ENCODE results near the gene JAGN1. TPM values are rescaled to one million over a fixed set of nuclear protein-coding genes. Genes with fewer than 3 reads are reported as not detected.

Gene JAGN1
- polyA plus RNA-seq, 1 donor (not counting 4 experiments of a cell fraction or from before 2014, with no cell fraction given), result 48.0 TPM

GRCh38 chr3:9881441-9881840 lies 9.0 kb upstream of the JAGN1 start:
- no peaks in the 10 kb centered on the region for H3K9me3 ChIP-seq (ENCODE audit: control insufficient read depth, low read depth, low read length)
- no peaks in the 10 kb centered on the region for H4K20me1 ChIP-seq (ENCODE audit: control insufficient read depth, extremely low read depth, insufficient read depth, low read length)
- H3K4me1 ChIP-seq (ENCODE audit: control insufficient read depth, extremely low read depth, insufficient read depth, low read length), result peaks cover 21% of the 10 kb centered on the region
- H3K36me3 ChIP-seq (ENCODE audit: control insufficient read depth in 2 of 2, extremely low read depth in 1 of 2, insufficient read depth in 2 of 2, low read length in 2 of 2), result no peaks in the 10 kb centered on the region
- no peak overlapping the region for H3K9ac ChIP-seq (ENCODE audit: control insufficient read depth, extremely low read depth, insufficient read depth, low read length)
- DNase-seq (ENCODE audit: low read depth, low spot score) (no peak), FAIRE-seq (no peak)
- H2AFZ ChIP-seq (ENCODE audit: control insufficient read depth, low read length), result no peak overlapping the region
- no peak overlapping the region for H3K4me2 ChIP-seq (ENCODE audit: control insufficient read depth, extremely low read depth, insufficient read depth, low read depth, low read length)
- no peak overlapping the region for H3K4me3 ChIP-seq (ENCODE audit: control insufficient read depth in 2 of 3, extremely low read depth in 1 of 3, insufficient read depth in 2 of 3, low read depth in 1 of 3, low read length in 3 of 3)
- dilution Hi-C loops (cut with MboI; ENCODE audit: extremely low pct_ligation_motif_present, low sequenced_read_pairs), result no loop called here
- TF ChIP-seq, protein P1, sequence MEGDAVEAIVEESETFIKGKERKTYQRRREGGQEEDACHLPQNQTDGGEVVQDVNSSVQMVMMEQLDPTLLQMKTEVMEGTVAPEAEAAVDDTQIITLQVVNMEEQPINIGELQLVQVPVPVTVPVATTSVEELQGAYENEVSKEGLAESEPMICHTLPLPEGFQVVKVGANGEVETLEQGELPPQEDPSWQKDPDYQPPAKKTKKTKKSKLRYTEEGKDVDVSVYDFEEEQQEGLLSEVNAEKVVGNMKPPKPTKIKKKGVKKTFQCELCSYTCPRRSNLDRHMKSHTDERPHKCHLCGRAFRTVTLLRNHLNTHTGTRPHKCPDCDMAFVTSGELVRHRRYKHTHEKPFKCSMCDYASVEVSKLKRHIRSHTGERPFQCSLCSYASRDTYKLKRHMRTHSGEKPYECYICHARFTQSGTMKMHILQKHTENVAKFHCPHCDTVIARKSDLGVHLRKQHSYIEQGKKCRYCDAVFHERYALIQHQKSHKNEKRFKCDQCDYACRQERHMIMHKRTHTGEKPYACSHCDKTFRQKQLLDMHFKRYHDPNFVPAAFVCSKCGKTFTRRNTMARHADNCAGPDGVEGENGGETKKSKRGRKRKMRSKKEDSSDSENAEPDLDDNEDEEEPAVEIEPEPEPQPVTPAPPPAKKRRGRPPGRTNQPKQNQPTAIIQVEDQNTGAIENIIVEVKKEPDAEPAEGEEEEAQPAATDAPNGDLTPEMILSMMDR (optimal IDR thresholded peaks at IDR 0.05 in 1 of 3, IDR thresholded peaks at IDR 0.05 in 1 of 3, conservative IDR thresholded peaks at IDR 0.05 in 1 of 3; ENCODE audit: extremely low read depth in 1 of 3, insufficient read depth in 2 of 3, low read length in 3 of 3), result no peak
- TF ChIP-seq EZH2 (IDR thresholded peaks at IDR 0.05; ENCODE audit: low read length), result no peak
- H3K27ac ChIP-seq (ENCODE audit: control insufficient read depth, insufficient read depth, low read length), result no peak overlapping the region
- H3K27me3 ChIP-seq (ENCODE audit: control insufficient read depth, extremely low read depth, insufficient read depth, low read length), result no peaks in the 10 kb centered on the region
- no peaks in the 10 kb centered on the region for H3K79me2 ChIP-seq (ENCODE audit: control insufficient read depth, insufficient read depth, low read length)
- no peaks in the 10 kb centered on the region for H3K9me1 ChIP-seq (ENCODE audit: control insufficient read depth, extremely low read depth, insufficient read depth, low read length)

DNA sequence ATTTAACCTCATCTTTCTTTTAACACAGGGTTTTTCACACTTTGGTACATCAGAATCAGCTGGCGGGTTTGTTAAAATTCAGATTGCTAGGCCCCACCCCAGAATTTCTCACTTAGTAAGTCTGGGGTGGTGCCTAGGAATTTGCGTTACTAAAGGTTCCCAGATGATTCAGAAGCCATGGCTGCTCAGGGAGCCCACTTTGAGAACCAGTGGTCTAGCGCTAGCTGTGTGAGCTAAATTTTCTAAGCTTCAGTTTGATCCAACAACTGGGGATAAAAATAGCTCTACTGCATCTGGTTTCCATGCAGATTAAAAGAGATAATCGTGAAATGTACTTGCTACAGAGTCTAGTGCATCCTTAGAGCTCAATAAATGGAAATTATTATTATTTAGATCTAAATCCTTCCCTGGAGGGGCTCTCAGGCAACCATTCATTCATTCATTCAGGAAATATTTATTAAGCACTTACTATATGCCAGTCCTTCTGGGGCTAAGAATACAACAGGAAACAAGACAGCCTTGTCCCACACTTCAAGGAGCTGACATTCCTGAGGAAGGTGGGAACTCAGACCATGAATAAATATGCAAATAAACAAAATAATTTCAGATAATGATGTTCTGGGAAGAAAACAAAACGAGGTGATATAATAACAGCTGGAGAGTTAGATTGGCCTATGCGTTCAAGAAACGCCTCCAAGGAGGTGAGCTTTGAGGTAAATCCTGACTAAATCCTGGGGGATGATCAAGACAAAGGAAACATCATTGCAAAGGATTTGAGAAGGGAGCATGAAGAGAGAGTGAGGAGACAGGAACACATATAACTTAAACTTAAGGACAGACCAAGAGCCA lies 6.5 kb upstream of the JAGN1 start:
- H3K9ac ChIP-seq (ENCODE audit: control insufficient read depth, extremely low read depth, insufficient read depth, low read length), result peak overlapping the region; percentile 31
- no peaks in the 10 kb centered on the region for H3K27me3 ChIP-seq (ENCODE audit: control insufficient read depth, extremely low read depth, insufficient read depth, low read length)
- H3K4me3 ChIP-seq (ENCODE audit: control insufficient read depth in 2 of 3, extremely low read depth in 1 of 3, insufficient read depth in 2 of 3, low read depth in 1 of 3, low read length in 3 of 3), result peak overlapping the region in 2 of 3 experiments; percentile 2 to 3
- H3K4me1 ChIP-seq (ENCODE audit: control insufficient read depth, extremely low read depth, insufficient read depth, low read length), result peaks cover 21% of the 10 kb centered on the region
- no peaks in the 10 kb centered on the region for H3K9me3 ChIP-seq (ENCODE audit: control insufficient read depth, low read depth, low read length)
- FAIRE-seq (no peak), DNase-seq (ENCODE audit: low read depth, low spot score) (no peak)
- H3K36me3 ChIP-seq (ENCODE audit: control insufficient read depth in 2 of 2, extremely low read depth in 1 of 2, insufficient read depth in 2 of 2, low read length in 2 of 2), result no peaks in the 10 kb centered on the region
- peak overlapping the region; percentile 84 for H3K27ac ChIP-seq (ENCODE audit: control insufficient read depth, insufficient read depth, low read length)
- dilution Hi-C loops (cut with MboI; ENCODE audit: extremely low pct_ligation_motif_present, low sequenced_read_pairs), result no loop called here
- H3K4me2 ChIP-seq (ENCODE audit: control insufficient read depth, extremely low read depth, insufficient read depth, low read depth, low read length), result peak overlapping the region; percentile 75
- no peak for TF ChIP-seq EZH2 (IDR thresholded peaks at IDR 0.05; ENCODE audit: low read length)
- TF ChIP-seq, protein P1 (optimal IDR thresholded peaks at IDR 0.05 in 1 of 3, IDR thresholded peaks at IDR 0.05 in 1 of 3, conservative IDR thresholded peaks at IDR 0.05 in 1 of 3; ENCODE audit: extremely low read depth in 1 of 3, insufficient read depth in 2 of 3, low read length in 3 of 3), result no peak
- no peaks in the 10 kb centered on the region for H4K20me1 ChIP-seq (ENCODE audit: control insufficient read depth, extremely low read depth, insufficient read depth, low read length)
- H3K9me1 ChIP-seq (ENCODE audit: control insufficient read depth, extremely low read depth, insufficient read depth, low read length), result no peaks in the 10 kb centered on the region
- no peaks in the 10 kb centered on the region for H3K79me2 ChIP-seq (ENCODE audit: control insufficient read depth, insufficient read depth, low read length)
- peak overlapping the region; percentile 15 for H2AFZ ChIP-seq (ENCODE audit: control insufficient read depth, low read length)

All from keratinocyte (primary cell).